Vagina (tissue), 2 donors: ENCODE measurements around the gene MAGEA9B.
"Not testable (repeated sequence)": the region's sequence is repeated elsewhere in the genome, so short reads cannot be mapped to it uniquely, and the experiment has no call there.

Experiments
- POLR2A ChIP-seq, 2 donors: fragments of 450-650 bp; IDR thresholded peaks; one replicate each; pipeline ENCODE4 v1.6.1; 2017; ENCODE audit warnings: antibody characterized with exemption in 2 of 2, mild to moderate bottlenecking in 2 of 2, moderate library complexity in 2 of 2
- POLR2AphosphoS5 ChIP-seq, 2 donors: sonication (generic); formaldehyde crosslinking; IDR thresholded peaks; one replicate each; pipeline ENCODE4 v1.9.0; 2017; ENCODE audit warnings: antibody characterized with exemption in 2 of 2, mild to moderate bottlenecking in 2 of 2, low read depth in 1 of 2; ENCODE audit not compliant: insufficient read depth in 1 of 2
- TF ChIP-seq, protein P1 (sequence below), 3 experiments: fragments of 450-650 bp in 2 of 3; fragments of 200-600 bp in 1 of 3; sonication (generic) in 1 of 3; IDR thresholded peaks; one replicate each; pipeline ENCODE4 v1.5.1; 2017 to 2019; ENCODE audit warnings: antibody characterized with exemption in 3 of 3, mild to moderate bottlenecking in 2 of 3, moderate library complexity in 2 of 3

DNA sequence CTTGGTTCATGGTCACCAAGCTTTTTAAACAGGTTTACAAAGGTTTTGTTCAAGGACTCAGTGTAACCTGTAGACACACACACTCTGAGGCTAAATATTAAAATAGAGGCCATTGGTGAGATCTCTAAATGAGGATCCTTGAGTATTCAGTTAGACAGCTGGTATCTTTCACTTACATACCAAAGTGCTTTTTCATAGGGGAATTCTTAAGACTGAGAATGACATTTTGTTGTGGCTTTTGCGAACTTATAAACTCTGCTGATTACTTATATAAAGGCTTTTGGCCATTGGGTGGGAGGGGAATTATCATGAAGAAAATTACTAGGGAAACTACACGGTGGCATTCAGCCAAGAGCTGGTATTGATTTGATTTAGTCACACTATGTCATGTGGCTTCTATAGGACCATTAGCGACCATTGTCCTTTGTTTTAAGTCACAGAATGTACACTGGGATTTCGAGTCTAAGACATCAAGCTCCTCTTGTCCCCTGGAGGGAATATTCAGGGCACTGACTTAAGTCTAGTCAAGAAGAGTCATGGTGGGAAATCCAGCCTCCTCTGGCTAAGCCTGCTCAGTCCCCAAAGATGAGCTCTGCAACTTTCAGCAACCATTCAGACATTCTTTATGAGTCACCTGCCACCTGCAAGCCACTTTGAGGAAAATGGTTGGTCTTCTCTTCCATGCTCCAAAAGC, 35.9 kb downstream of the MAGEA9B start:
- TF ChIP-seq POLR2AphosphoS5 (IDR thresholded peaks at IDR 0.05; ENCODE audit: insufficient read depth in 1 of 2, low read depth in 1 of 2); POLR2A (IDR thresholded peaks at IDR 0.05): not testable (repeated sequence)
- TF ChIP-seq, protein P1, sequence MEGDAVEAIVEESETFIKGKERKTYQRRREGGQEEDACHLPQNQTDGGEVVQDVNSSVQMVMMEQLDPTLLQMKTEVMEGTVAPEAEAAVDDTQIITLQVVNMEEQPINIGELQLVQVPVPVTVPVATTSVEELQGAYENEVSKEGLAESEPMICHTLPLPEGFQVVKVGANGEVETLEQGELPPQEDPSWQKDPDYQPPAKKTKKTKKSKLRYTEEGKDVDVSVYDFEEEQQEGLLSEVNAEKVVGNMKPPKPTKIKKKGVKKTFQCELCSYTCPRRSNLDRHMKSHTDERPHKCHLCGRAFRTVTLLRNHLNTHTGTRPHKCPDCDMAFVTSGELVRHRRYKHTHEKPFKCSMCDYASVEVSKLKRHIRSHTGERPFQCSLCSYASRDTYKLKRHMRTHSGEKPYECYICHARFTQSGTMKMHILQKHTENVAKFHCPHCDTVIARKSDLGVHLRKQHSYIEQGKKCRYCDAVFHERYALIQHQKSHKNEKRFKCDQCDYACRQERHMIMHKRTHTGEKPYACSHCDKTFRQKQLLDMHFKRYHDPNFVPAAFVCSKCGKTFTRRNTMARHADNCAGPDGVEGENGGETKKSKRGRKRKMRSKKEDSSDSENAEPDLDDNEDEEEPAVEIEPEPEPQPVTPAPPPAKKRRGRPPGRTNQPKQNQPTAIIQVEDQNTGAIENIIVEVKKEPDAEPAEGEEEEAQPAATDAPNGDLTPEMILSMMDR (IDR thresholded peaks at IDR 0.05): not testable (repeated sequence)
